Tibial artery (tissue), 4 donors: ENCODE results near the gene COQ8B.

Experiments
- DNase-seq, 2 donors: peaks; one replicate each; pipeline ENCODE4 v3.0.0-alpha.2; 2019
- H3K27ac ChIP-seq, 2 donors: fragments of 200-600 bp; sonication (generic) in 1 of 2; 1 replicate in 1 of 2; 2 replicates in 1 of 2; pipeline ENCODE4 v1.5.1; 2018 to 2019; ENCODE audit warnings: mild to moderate bottlenecking in 1 of 2
- H3K27me3 ChIP-seq, 2 donors: fragments of 200-600 bp; sonication (generic) in 1 of 2; one replicate each; pipeline versions ENCODE4 v1.5.1 to v1.6.0; 2016 to 2019
- H3K36me3 ChIP-seq, 3 donors: fragments of 200-600 bp; sonication (generic) in 2 of 3; one replicate each; pipeline ENCODE4 v1.5.1; 2016 to 2019; ENCODE audit warnings: mild to moderate bottlenecking in 2 of 3
- H3K4me1 ChIP-seq, 4 donors: fragments of 200-600 bp; sonication (generic) in 2 of 4; 1 replicate in 3 of 4; 2 replicates in 1 of 4; pipeline ENCODE4 v1.5.1; 2016 to 2019
- H3K4me3 ChIP-seq, 2 donors: fragments of 200-600 bp; sonication (generic) in 1 of 2; 1 replicate in 1 of 2; 2 replicates in 1 of 2; pipeline ENCODE4 v1.5.1; 2018 to 2019; ENCODE audit warnings: mild to moderate bottlenecking in 2 of 2
- H3K9me3 ChIP-seq, 3 donors: fragments of 200-600 bp; sonication (generic) in 1 of 3; one replicate each; pipeline ENCODE4 v1.5.1; 2016 to 2019
- CTCF ChIP-seq, 2 experiments: fragments of 200-600 bp in 1 of 2; fragments of 450-650 bp in 1 of 2; IDR thresholded peaks; one replicate each; pipeline ENCODE4 v1.5.1; 2017 to 2019; ENCODE audit warnings: antibody characterized with exemption in 2 of 2, mild to moderate bottlenecking in 1 of 2, moderate library complexity in 1 of 2
- intact Hi-C: fragments of 100-400 bp; cut with DNase I; formaldehyde crosslinking; loops from one replicate; pipeline ENCODE4 v1.15.0; 2023; ENCODE audit warnings: low total_unique reads

The COQ8B gene

DNA sequence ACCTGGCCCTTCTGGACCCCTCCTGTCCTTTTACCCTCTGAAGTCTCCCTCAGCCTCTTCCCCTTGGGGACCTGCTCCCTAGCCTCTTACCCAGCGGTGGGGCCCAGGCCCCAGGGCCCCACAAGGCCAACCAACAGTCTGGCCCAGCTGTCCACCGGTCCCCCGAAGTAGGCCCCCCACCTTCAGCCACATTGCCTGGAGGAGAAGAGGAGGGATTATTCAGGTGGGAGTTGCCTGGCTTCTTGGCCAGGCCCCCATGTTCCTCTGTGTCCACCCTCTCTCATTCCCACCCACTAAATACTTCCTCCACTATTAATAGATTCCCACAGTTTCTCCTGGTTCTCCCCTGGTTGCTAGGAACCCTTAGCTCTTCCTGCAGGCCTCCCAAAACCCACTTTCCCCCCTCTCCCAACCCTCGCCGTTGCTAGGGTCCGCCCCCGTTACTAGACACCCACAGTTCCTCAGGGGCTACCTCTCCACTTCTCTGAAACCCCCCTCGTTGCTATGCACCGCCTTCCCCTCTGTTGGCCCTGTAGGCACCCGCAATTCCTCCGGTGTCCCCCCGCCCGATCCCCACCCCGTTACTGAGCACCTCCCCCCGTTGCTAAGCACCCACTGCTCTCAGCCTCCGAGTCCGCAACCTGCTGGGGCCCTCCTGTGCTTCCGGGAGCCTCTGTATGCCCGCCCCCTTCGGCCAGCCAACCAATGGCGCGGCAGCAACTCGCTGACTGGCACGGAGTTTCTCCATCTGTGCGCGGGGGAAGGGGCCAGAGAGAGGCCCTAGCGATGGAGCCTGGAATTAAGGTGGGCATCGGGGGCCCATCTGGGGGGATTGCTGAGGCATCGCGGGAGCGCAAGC is 2.0 kb downstream of the COQ8B start:
- Histone ChIP-seq H3K4me3 (peak overlapping the region; percentile 78 to 81), H3K9me3 (no peaks in the 10 kb centered on the region), H3K27ac (peak overlapping the region; percentile 96 to 97), H3K27me3 (no peaks in the 10 kb centered on the region), H3K36me3 (peaks cover 0 to 29% (median 11%) of the 10 kb centered on the region in 3 donors), H3K4me1 (peaks cover 0 to 39% (median 27%) of the 10 kb centered on the region in 4 donors)
- peak; percentile 93 to 97 for DNase-seq
- peak in 1 of 2 experiments; percentile 25 for TF ChIP-seq CTCF (IDR thresholded peaks at IDR 0.05)
- intact Hi-C loops = loop anchor here (2.0 kb wide), 1 partner anchor 24 kb away; the partner anchor contains the start of gene NUMBL

DNA sequence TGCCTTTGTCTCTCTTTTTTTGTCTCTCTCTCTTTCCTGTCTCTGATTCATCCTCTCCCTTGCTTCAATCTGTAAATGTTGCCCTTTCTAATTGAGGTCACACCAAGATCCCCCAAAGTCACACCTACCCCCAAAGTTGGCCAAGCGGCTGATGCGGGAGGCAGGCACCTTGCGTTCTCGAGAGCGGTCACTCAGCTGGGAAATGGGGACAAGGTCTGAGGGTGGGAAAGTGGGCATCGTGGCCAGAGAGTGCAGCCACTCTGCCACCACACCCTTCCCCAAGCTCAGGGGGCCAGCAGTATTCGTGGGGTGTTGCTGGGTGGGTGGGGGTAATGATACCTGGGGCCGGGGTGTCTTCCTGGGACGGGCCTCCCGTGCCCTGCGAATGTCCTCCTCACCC is 2.7 kb downstream of the COQ8B start:
- peak overlapping the region; percentile 78 to 81 for H3K4me3 ChIP-seq
- intact Hi-C loops = loop anchor here (2.0 kb wide), 1 partner anchor 23 kb away; the partner anchor contains the start of gene NUMBL
- no peak for TF ChIP-seq CTCF (IDR thresholded peaks at IDR 0.05)

DNA sequence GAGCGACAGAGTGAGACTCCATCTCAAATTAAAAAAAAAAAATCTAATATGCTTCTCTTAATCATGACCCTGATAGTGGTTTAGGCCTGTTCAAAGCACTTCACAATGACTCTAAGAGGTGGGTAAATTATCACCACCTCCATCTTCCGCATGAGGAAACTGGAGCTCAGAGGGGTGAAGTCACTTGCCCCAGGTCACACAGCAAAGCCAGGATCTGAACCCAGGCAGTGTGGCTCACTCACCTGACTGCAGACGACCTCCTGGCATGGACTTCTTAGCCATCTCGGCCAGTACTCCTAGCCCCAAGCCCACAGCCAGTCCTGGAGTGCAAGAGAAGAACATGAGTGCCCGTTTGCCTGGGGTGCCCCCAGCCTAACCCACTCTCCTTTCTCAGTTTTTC is 6.9 kb downstream of the COQ8B start:
- TF ChIP-seq CTCF (IDR thresholded peaks at IDR 0.05) = no peak
- H3K36me3 ChIP-seq = peaks cover 22 to 75% (median 34%) of the 10 kb centered on the region in 3 donors
- no peak for DNase-seq

More for the DNA sequence above, 2.7 kb downstream of the COQ8B start:
- Histone ChIP-seq H3K27me3 (no peaks in the 10 kb centered on the region), H3K27ac (peak overlapping the region; percentile 96 to 97), H3K4me1 (peaks cover 0 to 35% (median 21%) of the 10 kb centered on the region in 4 donors), H3K36me3 (peaks cover 0 to 34% (median 19%) of the 10 kb centered on the region in 3 donors), H3K9me3 (no peaks in the 10 kb centered on the region)
- DNase-seq = no peak

DNA sequence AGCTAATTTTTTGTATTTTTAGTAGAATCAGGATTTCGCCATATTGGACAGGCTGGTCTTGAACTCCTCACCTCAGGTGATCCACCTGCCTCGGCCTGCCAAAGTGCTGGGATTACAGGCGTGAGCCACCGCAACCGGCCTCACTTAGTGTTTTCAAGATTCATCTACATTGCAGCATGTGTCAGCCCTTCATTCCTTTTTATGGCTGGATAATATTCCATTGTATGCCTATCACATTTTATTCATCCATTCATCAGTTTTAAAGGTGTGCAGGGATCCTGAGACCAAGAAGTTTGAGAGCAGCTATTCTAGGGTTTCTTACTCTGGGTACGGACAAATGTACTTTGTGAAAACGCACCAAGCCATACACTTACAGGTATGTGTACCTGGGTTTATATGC is 9.1 kb downstream of the COQ8B start:
- H3K27ac ChIP-seq = no peak overlapping the region
- H3K4me1 ChIP-seq = no peaks in the 10 kb centered on the region
- peaks cover 35 to 92% (median 56%) of the 10 kb centered on the region in 3 donors for H3K36me3 ChIP-seq
- intact Hi-C loops = no loop called here
- H3K4me3 ChIP-seq = no peak overlapping the region
- DNase-seq = no peak
- no peaks in the 10 kb centered on the region for H3K27me3 ChIP-seq
- TF ChIP-seq CTCF (IDR thresholded peaks at IDR 0.05) = no peak
- H3K9me3 ChIP-seq = no peaks in the 10 kb centered on the region

More for the DNA sequence above, 6.9 kb downstream of the COQ8B start:
- Histone ChIP-seq H3K27ac (no peak overlapping the region), H3K27me3 (no peaks in the 10 kb centered on the region), H3K9me3 (no peaks in the 10 kb centered on the region), H3K4me1 (peaks cover 0 to 11% (median 9%) of the 10 kb centered on the region in 4 donors), H3K4me3 (no peak overlapping the region)
- intact Hi-C loops = no loop called here

DNA sequence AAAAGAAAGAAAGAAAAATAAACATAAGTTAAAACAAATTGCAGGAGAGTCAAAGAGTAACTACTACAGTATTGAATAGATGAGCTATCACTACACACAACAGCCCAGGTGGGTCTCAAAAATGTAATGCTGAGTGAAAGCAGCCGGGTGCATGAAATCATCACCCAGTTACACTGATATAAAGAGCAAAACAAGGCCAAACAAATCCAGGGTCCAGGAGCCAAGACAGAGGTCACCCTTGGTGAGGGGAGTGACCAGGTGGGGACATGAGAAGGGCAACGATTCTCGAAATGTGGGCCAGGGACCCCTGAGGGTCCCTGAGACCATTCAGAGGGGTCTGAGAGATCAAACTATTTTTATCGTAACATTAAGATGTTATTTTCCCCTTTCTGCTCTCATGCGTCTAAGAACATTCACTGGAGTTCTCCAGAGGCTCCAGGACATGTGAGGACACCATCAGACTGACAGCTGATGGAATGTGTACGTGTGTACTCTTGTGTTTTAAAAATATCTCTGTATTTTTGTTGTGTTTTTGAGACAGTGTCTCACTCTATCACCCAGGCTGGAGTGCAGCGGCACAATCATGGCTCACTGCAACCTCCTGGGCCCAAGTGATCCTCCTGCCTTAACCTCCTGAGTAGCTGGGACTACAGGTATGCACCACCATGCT is 10.6 kb downstream of the COQ8B start:
- DNase-seq = no peak
- Histone ChIP-seq H3K27ac (no peak overlapping the region), H3K4me1 (no peaks in the 10 kb centered on the region), H3K9me3 (no peaks in the 10 kb centered on the region), H3K4me3 (no peak overlapping the region), H3K36me3 (peaks cover 35 to 98% (median 72%) of the 10 kb centered on the region in 3 donors), H3K27me3 (no peaks in the 10 kb centered on the region)
- TF ChIP-seq CTCF (IDR thresholded peaks at IDR 0.05) = no peak
- intact Hi-C loops = no loop called here
